OCI-LY3 (cell line): ENCODE results near the gene ZMYM4.

ENCODE experiments used
- H2AFZ ChIP-seq: fragments of 200-600, 300-600 bp; shearing (Covaris generic); 2 replicates; pipeline ENCODE4 v1.6.0; 2014; ENCODE audit warnings: antibody characterized with exemption, low read depth, low read length
- H3K27ac ChIP-seq: fragments of 200-600, 300-600 bp; sonication (generic); 2 replicates; pipeline ENCODE4 v1.5.1; 2014; ENCODE audit warnings: mild to moderate bottlenecking, low read length, moderate library complexity, mixed read lengths
- H3K27me3 ChIP-seq: fragments of 200-600, 300-600 bp; sonication (generic); 2 replicates; pipeline ENCODE4 v1.6.1; 2014; ENCODE audit warnings: low read depth, low read length, mixed read lengths
- H3K36me3 ChIP-seq: fragments of 200-600, 300-600 bp; sonication (generic); replicated peaks from 2 replicates; pipeline ENCODE3; 2014; ENCODE audit warnings: low read depth, low read length, mixed read lengths
- H3K4me1 ChIP-seq: fragments of 300-600, 200-600 bp; sonication (generic); 2 replicates; pipeline ENCODE4 v1.6.1; 2014; ENCODE audit warnings: low read length, mixed read lengths
- H3K4me2 ChIP-seq: fragments of 200-600, 300-600 bp; sonication (generic); 2 replicates; pipeline ENCODE4 v1.6.1; 2014; ENCODE audit warnings: low read length, mixed read lengths
- H3K4me3 ChIP-seq: fragments of 300-600, 200-600 bp; sonication (generic); 2 replicates; pipeline ENCODE4 v1.5.1; 2014; ENCODE audit warnings: antibody characterized with exemption, mild to moderate bottlenecking, low read length, moderate library complexity
- H3K79me2 ChIP-seq: fragments of 300-600, 200-600 bp; shearing (Covaris generic); 2 replicates; pipeline ENCODE4 v1.6.1; 2014; ENCODE audit warnings: mild to moderate bottlenecking, low read length, mixed read lengths
- H3K9ac ChIP-seq: fragments of 300-600, 200-600 bp; shearing (Covaris generic); 2 replicates; pipeline ENCODE4 v1.6.0; 2014; ENCODE audit warnings: mild to moderate bottlenecking, low read length, moderate library complexity
- H3K9me3 ChIP-seq: fragments of 200-600, 300-600 bp; shearing (Covaris generic); 2 replicates; pipeline ENCODE4 v1.6.1; 2014; ENCODE audit warnings: low read length, mixed read lengths; ENCODE audit not compliant: insufficient read depth
- H4K20me1 ChIP-seq: fragments of 200-600, 300-600 bp; sonication (generic); 2 replicates; pipeline ENCODE4 v1.6.1; 2016; ENCODE audit warnings: low read length, mixed read lengths; ENCODE audit not compliant: insufficient read depth
- EZH2phosphoT487 ChIP-seq: fragments of 200-600 bp; shearing (Covaris generic); IDR thresholded peaks from 2 replicates; pipeline ENCODE4 v1.6.1; 2018; ENCODE audit warnings: antibody characterized with exemption, mixed run types, low read depth
- TF ChIP-seq, protein P1 (sequence below): fragments of 200-600, 300-600 bp; sonication (generic); IDR thresholded peaks from 2 replicates; pipeline ENCODE4 v1.5.1; 2014; ENCODE audit warnings: antibody characterized with exemption, low read length, low read depth

The ZMYM4 gene

GRCh38 chr1:35274197-35274596, 5.7 kb downstream of the ZMYM4 start:
- H3K27me3 ChIP-seq = no peaks in the 10 kb centered on the region
- H3K79me2 ChIP-seq = peaks cover 79% of the 10 kb centered on the region
- no peak overlapping the region for H3K4me2 ChIP-seq
- H3K9ac ChIP-seq = no peak overlapping the region
- H3K9me3 ChIP-seq = no peaks in the 10 kb centered on the region
- peaks cover 5% of the 10 kb centered on the region for H3K4me1 ChIP-seq
- TF ChIP-seq, protein P1, sequence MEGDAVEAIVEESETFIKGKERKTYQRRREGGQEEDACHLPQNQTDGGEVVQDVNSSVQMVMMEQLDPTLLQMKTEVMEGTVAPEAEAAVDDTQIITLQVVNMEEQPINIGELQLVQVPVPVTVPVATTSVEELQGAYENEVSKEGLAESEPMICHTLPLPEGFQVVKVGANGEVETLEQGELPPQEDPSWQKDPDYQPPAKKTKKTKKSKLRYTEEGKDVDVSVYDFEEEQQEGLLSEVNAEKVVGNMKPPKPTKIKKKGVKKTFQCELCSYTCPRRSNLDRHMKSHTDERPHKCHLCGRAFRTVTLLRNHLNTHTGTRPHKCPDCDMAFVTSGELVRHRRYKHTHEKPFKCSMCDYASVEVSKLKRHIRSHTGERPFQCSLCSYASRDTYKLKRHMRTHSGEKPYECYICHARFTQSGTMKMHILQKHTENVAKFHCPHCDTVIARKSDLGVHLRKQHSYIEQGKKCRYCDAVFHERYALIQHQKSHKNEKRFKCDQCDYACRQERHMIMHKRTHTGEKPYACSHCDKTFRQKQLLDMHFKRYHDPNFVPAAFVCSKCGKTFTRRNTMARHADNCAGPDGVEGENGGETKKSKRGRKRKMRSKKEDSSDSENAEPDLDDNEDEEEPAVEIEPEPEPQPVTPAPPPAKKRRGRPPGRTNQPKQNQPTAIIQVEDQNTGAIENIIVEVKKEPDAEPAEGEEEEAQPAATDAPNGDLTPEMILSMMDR = no peak
- no peak for TF ChIP-seq EZH2phosphoT487
- H3K4me3 ChIP-seq = no peak overlapping the region
- H2AFZ ChIP-seq = no peak overlapping the region
- H3K36me3 ChIP-seq = peaks cover 16% of the 10 kb centered on the region
- no peak overlapping the region for H3K27ac ChIP-seq
- H4K20me1 ChIP-seq = peaks cover 7% of the 10 kb centered on the region; the same call in 1 of the 2 replicates

DNA sequence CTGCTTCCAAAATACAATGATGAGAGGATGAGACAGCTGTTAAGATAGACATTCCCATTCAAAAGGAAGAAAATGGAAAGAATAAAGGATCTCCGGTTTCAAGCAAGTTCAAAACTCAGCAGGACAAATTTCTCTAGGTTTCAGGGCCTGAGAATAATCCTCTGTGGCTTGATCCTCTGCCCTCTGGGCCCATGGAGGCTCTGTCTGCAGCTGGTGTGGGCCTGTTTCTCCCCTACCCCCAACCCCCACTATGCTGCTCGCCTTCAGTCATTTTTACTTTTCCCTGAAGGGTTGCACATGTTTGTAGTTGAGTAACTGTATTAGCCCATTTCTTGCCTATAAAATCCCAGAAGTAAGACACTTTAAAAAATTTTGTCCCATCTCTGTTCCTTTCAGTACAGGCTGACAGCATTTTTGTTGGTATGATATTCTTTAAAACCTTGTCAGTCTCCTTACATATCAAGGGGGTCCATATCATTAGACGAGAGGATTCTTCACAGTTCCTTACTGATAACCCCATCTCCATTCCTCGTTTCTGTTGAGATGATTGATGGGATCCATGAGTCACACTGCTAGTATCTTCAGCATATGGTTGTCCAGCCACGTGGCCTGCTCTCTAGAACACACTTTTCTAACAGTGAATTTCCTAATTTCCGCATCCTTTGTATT, 10.5 kb downstream of the ZMYM4 start:
- no peak overlapping the region for H3K27ac ChIP-seq
- H3K9ac ChIP-seq = no peak overlapping the region
- H3K4me1 ChIP-seq = no peaks in the 10 kb centered on the region
- TF ChIP-seq, protein P1 = no peak
- TF ChIP-seq EZH2phosphoT487 = no peak
- no peak overlapping the region for H3K4me2 ChIP-seq
- no peak overlapping the region for H3K4me3 ChIP-seq
- H3K27me3 ChIP-seq = no peaks in the 10 kb centered on the region
- H3K36me3 ChIP-seq = peaks cover 14% of the 10 kb centered on the region
- H2AFZ ChIP-seq = no peak overlapping the region
- peaks cover 48% of the 10 kb centered on the region for H3K79me2 ChIP-seq
- H4K20me1 ChIP-seq = no peaks in the 10 kb centered on the region; the same call in 1 of the 2 replicates
- no peaks in the 10 kb centered on the region for H3K9me3 ChIP-seq

DNA sequence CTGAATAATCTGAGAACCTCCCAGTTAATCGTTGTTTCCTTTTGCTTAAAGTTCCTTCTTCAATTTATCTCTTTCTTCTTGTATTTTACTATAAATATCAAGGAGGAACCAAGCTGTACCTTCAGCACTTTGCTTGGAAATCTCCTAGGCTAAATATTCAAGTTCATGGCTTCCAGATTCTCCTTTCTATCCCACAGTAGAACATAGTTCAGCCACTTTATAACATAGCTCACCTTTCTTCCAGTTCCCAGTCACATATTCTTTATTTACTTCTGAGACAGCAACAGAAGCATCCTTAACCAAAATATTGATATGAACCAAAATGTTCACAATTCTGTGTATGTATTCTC, 11.0 kb downstream of the ZMYM4 start:
- H3K27me3 ChIP-seq = no peaks in the 10 kb centered on the region
- H3K79me2 ChIP-seq = peaks cover 48% of the 10 kb centered on the region
- no peak overlapping the region for H3K4me3 ChIP-seq
- no peaks in the 10 kb centered on the region for H3K9me3 ChIP-seq
- no peak for TF ChIP-seq EZH2phosphoT487
- TF ChIP-seq, protein P1 = no peak
- no peak overlapping the region for H3K9ac ChIP-seq
- no peak overlapping the region for H3K4me2 ChIP-seq
- no peak overlapping the region for H2AFZ ChIP-seq
- peaks cover 14% of the 10 kb centered on the region for H3K36me3 ChIP-seq
- H4K20me1 ChIP-seq = no peaks in the 10 kb centered on the region; the same call in 1 of the 2 replicates
- no peaks in the 10 kb centered on the region for H3K4me1 ChIP-seq
- H3K27ac ChIP-seq = no peak overlapping the region

DNA sequence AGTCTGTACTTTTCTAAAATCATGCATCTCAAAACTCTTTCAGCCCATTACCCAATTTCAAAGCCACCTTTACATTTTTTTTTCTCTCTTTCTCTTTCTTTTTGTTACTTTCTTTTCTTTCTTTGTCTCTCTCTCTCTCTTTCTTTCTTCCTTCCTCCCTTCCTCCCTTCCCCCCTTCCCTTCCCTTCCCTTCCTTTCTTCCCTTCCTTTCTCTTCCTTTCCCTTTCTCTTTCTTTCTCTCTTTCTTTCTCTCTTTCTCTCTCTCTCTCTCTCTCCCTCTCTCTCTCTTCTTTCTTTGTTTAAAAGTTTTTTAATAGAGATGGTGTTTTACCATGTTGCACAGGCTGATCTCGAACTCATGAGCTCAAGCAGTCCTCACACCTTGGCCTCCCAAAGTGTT, 11.5 kb downstream of the ZMYM4 start:
- Histone ChIP-seq H3K9me3 (no peaks in the 10 kb centered on the region), H3K36me3 (peaks cover 16% of the 10 kb centered on the region), H4K20me1 (no peaks in the 10 kb centered on the region; the same call in 1 of the 2 replicates), H3K27me3 (no peaks in the 10 kb centered on the region), H3K9ac (no peak overlapping the region), H3K27ac (no peak overlapping the region), H2AFZ (no peak overlapping the region), H3K4me3 (no peak overlapping the region), H3K4me1 (no peaks in the 10 kb centered on the region), H3K79me2 (peaks cover 50% of the 10 kb centered on the region), H3K4me2 (no peak overlapping the region)
- TF ChIP-seq, protein P1 = no peak
- no peak for TF ChIP-seq EZH2phosphoT487
